Upper lobe of right lung (tissue), 1 donor: Measurements from ENCODE around the gene BCOR. TPM values are rescaled to one million over a fixed set of nuclear protein-coding genes. Genes with fewer than 3 reads are reported as not detected.
A peak's percentile ranks its signal among the peaks of the same experiment; 100 is the strongest.

ENCODE experiments used
- ATAC-seq: fragments of 200-7000 bp; cut with Tn5 transposase; one replicate; pipeline ENCODE4 v1.9.1; 2020; ENCODE audit warnings: mild to moderate bottlenecking, moderate library complexity
- DNase-seq: peaks from one replicate; pipeline ENCODE4 v3.0.0-alpha.2; 2020
- H3K27ac ChIP-seq: fragments of 200-600 bp; one replicate; pipeline ENCODE4 v1.8.0; 2022
- H3K27me3 ChIP-seq: fragments of 200-600 bp; one replicate; pipeline ENCODE4 v1.8.0; 2022; ENCODE audit warnings: mild to moderate bottlenecking
- H3K36me3 ChIP-seq: fragments of 200-600 bp; one replicate; pipeline ENCODE4 v1.8.0; 2022
- H3K4me1 ChIP-seq: fragments of 200-600 bp; one replicate; pipeline ENCODE4 v1.8.0; 2022
- H3K4me3 ChIP-seq: fragments of 200-600 bp; one replicate; pipeline ENCODE4 v1.8.0; 2022; ENCODE audit warnings: mild to moderate bottlenecking
- H3K9me3 ChIP-seq: fragments of 200-600 bp; one replicate; pipeline ENCODE4 v1.8.0; 2022
- intact Hi-C: fragments of 100-400 bp; cut with DNase I; formaldehyde crosslinking; loops from one replicate; pipeline ENCODE4 v1.11.0; 2022
- long read RNA-seq: library from polyadenylated mRNA; unstranded; transcript quantifications from one replicate; pipeline ENCODE4 v2.0.0, GENCODE V29; 2021
- total RNA-seq: library from RNA; stranded (reverse); fragmentation: NEBNext Ultra II Directional; extraction: Animal tissue kit (Norgen Biotek cat#: 25700); gene quantifications from one replicate; pipeline ENCODE4 v1.2.1, GENCODE V29; 2021
- TF ChIP-seq, protein P1 (sequence below): fragments of 200-600 bp; IDR thresholded peaks from one replicate; pipeline ENCODE4 v1.8.0; 2022; ENCODE audit warnings: antibody characterized with exemption
- donor health status: DM: no; HTN: yes; CAD: no; lungs with severe emphysema.

Gene BCOR
- total RNA-seq = 26.1 TPM
- long read RNA-seq, partial matches to known transcripts = 16 of 22 reads
- long read RNA-seq, other reads (novel, unspliced or antisense) = 6 of 22 reads

DNA sequence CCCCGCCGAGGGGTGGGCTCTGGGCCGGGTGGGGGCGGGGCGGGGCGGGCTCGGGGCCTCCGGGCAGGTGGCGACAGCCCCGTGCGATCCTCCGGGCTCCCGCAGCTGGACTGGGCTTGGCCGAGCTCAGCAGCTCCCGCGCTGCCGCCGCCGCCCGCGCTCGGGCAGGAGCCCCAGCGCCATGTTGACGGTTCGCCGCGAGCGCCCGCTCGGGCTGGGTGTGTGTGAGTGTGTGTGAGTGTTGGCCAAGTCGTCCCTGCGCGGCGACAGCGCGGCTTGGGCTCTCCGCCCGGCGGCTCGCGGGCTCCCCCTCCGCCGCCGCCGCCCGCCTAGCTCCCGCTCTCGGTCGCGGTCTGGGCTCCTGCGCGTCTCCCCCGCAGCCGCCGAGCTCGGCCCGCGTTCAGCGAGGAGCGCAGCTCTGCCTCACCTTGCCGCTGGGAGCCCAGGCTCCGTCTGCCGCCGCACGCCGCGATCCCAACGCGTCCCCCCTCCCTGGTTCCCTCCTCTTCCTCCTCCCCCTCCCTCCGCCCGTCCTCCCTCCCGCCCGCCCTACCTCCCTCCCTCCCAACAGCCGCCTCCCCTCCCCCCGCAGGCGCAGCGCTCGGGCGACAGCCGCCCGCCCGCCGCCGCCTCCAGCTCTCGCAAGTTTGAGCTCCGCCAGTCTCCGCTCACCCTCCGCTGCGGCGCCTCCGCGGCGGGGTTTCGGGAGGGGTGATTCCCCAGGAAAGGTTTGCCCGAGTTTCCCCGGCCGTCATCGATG lies at the start of gene BCOR:
TSS of gene BCOR (minus strand) at position 455 of the 760 bp plus-strand sequence. CDS start 20,029 bp downstream, outside the sequence.
- peak; percentile 91 for DNase-seq
- no peaks in the 10 kb centered on the region for H3K27me3 ChIP-seq

DNA sequence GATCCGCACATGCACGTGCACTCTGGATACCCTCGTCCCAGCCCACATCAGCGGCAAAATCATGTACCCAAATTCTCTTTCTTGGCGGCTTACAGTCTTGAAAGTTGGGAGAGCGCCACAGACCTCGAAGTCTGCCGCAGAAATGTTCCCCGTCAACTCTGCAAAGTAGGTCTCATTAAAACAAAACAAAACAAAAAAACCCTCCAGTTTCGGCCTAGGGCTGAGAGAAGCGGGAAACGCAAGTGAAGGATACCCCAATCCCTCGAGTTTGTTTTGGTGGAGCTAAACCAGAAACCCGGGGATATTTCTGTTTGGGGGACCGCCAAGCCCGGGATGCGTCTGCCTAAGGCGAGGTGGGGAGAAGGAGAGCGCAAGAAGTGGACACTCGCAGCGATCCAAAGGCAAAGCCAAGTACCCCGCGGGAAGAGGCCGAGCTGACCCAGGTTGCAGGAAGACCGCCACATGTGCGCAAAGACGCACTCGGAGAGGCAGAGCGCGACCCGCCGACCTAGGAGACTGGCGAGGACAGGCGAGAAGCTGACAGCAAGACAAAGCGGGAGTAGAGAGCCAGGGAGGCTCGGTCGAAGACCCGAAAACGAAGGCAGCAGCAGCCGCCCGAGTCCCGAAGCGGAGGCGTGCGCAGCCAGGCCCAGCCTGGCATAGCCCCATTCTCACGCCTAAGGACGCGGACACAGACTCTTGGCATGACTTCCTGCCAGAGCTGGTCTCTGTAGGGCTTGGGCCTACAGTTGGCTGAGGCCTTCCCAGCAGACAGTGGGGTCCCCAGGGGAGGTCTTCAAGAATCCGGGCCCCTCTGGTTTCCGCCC lies 49.6 kb upstream of the BCOR start:
- DNase-seq (no peak), ATAC-seq (no peak)
- Histone ChIP-seq H3K9me3 (no peaks in the 10 kb centered on the region), H3K36me3 (no peaks in the 10 kb centered on the region), H3K27me3 (no peaks in the 10 kb centered on the region), H3K4me1 (no peaks in the 10 kb centered on the region), H3K4me3 (no peak overlapping the region), H3K27ac (no peak overlapping the region)
- TF ChIP-seq, protein P1, sequence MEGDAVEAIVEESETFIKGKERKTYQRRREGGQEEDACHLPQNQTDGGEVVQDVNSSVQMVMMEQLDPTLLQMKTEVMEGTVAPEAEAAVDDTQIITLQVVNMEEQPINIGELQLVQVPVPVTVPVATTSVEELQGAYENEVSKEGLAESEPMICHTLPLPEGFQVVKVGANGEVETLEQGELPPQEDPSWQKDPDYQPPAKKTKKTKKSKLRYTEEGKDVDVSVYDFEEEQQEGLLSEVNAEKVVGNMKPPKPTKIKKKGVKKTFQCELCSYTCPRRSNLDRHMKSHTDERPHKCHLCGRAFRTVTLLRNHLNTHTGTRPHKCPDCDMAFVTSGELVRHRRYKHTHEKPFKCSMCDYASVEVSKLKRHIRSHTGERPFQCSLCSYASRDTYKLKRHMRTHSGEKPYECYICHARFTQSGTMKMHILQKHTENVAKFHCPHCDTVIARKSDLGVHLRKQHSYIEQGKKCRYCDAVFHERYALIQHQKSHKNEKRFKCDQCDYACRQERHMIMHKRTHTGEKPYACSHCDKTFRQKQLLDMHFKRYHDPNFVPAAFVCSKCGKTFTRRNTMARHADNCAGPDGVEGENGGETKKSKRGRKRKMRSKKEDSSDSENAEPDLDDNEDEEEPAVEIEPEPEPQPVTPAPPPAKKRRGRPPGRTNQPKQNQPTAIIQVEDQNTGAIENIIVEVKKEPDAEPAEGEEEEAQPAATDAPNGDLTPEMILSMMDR = no peak
- intact Hi-C loops = no loop called here

More for the DNA sequence above, at the start of gene BCOR:
- intact Hi-C loops = no loop called here
- Histone ChIP-seq H3K9me3 (no peaks in the 10 kb centered on the region), H3K4me1 (peaks cover 5% of the 10 kb centered on the region), H3K4me3 (peak within 1 kb of the TSS; percentile 67), H3K27ac (peak within 1 kb of the TSS; percentile 83), H3K36me3 (no peaks in the 10 kb centered on the region)
- ATAC-seq = peak; percentile 75
- TF ChIP-seq, protein P1 = no peak

DNA sequence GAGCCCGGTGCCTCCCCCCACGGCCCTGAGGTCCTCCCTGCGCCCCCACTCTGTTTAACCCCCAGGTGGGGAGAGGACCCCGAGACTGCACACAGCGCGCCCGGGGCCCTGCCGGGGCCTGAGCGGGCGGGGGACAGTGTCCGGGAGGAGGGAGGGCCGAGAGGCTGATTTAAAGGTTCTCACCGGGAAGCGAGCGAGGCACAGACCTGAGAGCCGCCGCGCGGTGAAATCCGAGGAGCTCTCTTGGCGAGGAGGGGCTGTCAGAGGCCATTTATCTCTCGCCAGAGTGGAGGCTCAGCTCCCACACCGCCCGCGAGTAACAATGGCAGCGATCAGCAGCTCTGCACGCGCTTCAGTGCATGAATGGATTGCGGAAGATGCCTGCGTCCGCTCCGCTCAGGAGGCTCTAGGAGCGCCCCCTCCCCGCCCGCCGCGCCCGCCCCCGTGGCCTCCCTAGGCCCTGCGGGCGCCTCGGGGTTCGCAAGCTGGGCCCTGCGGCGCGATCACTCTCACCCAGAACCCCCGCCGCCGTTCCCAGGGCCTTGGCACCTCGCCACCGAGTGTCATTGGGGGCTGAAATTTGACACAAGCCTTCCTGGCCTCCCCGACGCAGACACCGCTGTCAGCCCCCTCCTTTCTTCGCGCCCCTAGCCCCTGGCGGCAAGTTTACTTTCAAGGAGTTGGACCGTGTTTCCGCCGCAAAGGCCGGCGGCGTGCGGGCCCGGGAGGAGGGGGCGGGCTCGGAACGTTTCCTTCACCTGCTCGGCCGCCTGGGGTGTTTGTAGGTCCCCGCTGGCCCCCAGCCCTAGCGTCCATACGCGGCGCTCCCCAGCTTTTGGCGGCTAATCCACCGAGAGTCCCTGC lies 48.7 kb upstream of the BCOR start:
- Histone ChIP-seq H3K36me3 (no peaks in the 10 kb centered on the region), H3K27me3 (no peaks in the 10 kb centered on the region), H3K4me3 (peak overlapping the region; percentile 52), H3K27ac (no peak overlapping the region), H3K4me1 (peaks cover 4% of the 10 kb centered on the region), H3K9me3 (no peaks in the 10 kb centered on the region)
- DNase-seq (no peak), ATAC-seq (peak; percentile 71)
- intact Hi-C loops = no loop called here
- TF ChIP-seq, protein P1 = no peak

DNA sequence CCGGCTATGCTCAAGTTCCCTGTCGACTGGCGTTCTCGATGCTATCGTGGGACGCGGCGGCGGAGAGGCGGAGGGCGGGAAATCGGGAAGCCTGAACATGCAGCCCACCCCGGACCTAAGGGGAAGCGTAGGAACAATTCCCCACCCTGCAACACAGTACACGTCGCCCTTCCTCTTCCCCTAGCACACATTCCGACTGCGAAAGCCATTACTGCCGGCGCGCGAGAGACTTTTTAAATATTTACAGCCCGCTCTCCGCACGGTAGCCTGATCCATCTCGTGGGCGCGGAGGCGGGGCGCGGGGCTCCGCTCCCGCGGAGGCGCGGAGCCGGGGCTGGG lies 48.1 kb upstream of the BCOR start:
- peaks cover 10% of the 10 kb centered on the region for H3K4me1 ChIP-seq
- no peaks in the 10 kb centered on the region for H3K36me3 ChIP-seq
- DNase-seq (no peak), ATAC-seq (peak; percentile 6)
- no peak overlapping the region for H3K27ac ChIP-seq
- no peaks in the 10 kb centered on the region for H3K27me3 ChIP-seq
- TF ChIP-seq, protein P1 = no peak
- no peaks in the 10 kb centered on the region for H3K9me3 ChIP-seq
- peak overlapping the region; percentile 52 for H3K4me3 ChIP-seq
- intact Hi-C loops = no loop called here
